Adrenal gland (tissue), 5 donors: ENCODE data around the gene PIEZO1.

Experiments used
- POLR2A ChIP-seq, 2 donors: fragments of 450-650 bp; IDR thresholded peaks; one replicate each; pipeline ENCODE4 v1.6.1; 2017; ENCODE audit warnings: antibody characterized with exemption in 2 of 2, mild to moderate bottlenecking in 2 of 2, moderate library complexity in 1 of 2
- TF ChIP-seq, protein P1 (sequence below), 6 experiments: fragments of 450-650 bp in 4 of 6; fragments of 200-600 bp in 2 of 6; sonication (generic) in 1 of 6; IDR thresholded peaks; 1 replicate in 5 of 6; 2 replicates in 1 of 6; pipeline versions ENCODE4 v1.5.1 to v1.8.0; 2016 to 2021; ENCODE audit warnings: antibody characterized with exemption in 6 of 6, mild to moderate bottlenecking in 2 of 6, moderate library complexity in 1 of 6
- donor health status: DM: no; HTN: no; CAD: no.

DNA sequence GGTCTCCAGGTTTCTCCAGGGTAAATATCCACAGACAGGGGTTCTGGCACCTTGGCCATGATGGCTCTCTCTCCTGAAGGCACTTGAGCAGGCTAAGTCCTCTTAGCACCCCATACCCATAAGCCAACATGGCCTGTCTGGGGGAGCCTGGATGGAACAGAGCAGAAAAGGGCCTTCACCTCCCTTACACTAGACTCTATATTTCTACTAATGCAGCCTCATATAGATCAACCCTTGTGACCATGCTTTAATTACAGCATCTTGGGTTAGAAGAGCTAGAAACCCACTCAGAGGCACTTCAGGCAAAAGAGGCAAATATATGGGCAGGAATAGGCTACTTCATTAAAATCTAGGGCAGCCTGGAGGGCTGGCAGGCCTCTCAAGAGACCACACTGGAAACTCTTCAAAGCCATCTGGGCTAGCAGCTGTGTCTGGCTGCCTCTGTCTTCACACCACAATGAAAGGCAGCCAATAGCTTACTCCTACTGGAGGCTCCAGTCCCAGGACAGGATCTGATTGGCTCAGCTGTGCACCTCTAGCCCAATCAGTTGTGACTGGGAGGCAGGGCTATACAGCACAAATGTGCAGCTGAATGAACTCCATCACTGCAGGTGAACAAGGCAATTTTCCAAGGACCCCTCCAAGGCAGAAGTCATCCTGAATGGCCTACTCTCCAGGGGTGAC, 13.9 kb upstream of the PIEZO1 start:
- TF ChIP-seq, protein P1, sequence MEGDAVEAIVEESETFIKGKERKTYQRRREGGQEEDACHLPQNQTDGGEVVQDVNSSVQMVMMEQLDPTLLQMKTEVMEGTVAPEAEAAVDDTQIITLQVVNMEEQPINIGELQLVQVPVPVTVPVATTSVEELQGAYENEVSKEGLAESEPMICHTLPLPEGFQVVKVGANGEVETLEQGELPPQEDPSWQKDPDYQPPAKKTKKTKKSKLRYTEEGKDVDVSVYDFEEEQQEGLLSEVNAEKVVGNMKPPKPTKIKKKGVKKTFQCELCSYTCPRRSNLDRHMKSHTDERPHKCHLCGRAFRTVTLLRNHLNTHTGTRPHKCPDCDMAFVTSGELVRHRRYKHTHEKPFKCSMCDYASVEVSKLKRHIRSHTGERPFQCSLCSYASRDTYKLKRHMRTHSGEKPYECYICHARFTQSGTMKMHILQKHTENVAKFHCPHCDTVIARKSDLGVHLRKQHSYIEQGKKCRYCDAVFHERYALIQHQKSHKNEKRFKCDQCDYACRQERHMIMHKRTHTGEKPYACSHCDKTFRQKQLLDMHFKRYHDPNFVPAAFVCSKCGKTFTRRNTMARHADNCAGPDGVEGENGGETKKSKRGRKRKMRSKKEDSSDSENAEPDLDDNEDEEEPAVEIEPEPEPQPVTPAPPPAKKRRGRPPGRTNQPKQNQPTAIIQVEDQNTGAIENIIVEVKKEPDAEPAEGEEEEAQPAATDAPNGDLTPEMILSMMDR (IDR thresholded peaks at IDR 0.05): no peak
- TF ChIP-seq POLR2A (IDR thresholded peaks at IDR 0.05): no peak
